Chondrocyte (in vitro differentiated cells): ENCODE results near the gene GK. TPM values are rescaled to one million over a fixed set of nuclear protein-coding genes. Genes with fewer than 3 reads are reported as not detected.
"Not testable (repeated sequence)": the region's sequence is repeated elsewhere in the genome, so short reads cannot be mapped to it uniquely, and the experiment has no call there.

Experiments
- DNase-seq: peaks from one replicate; pipeline ENCODE4 v3.0.0; 2021; ENCODE audit warnings: mixed read lengths, low spot score
- H3K27ac Mint-ChIP-seq: one replicate; pipeline ENCODE4 v1.8.0; 2021; ENCODE audit warnings: mild to moderate bottlenecking, moderate library complexity, mixed read lengths; ENCODE audit not compliant: unreplicated experiment
- H3K27me3 Mint-ChIP-seq: 2 replicates; pipeline ENCODE4 v1.8.0; 2021; ENCODE audit warnings: low read depth, mixed read lengths
- H3K36me3 Mint-ChIP-seq: 2 replicates; pipeline ENCODE4 v1.8.0; 2021; ENCODE audit warnings: low read depth, mixed read lengths
- H3K4me1 Mint-ChIP-seq: 2 replicates; pipeline ENCODE4 v1.8.0; 2021; ENCODE audit warnings: low read depth, mild to moderate bottlenecking, mixed read lengths
- H3K4me3 Mint-ChIP-seq: one replicate; pipeline ENCODE4 v1.8.0; 2021; ENCODE audit warnings: mild to moderate bottlenecking, moderate library complexity, mixed read lengths; ENCODE audit not compliant: unreplicated experiment
- H3K9me3 Mint-ChIP-seq: 2 replicates; pipeline ENCODE4 v1.8.0; 2021; ENCODE audit warnings: low read depth, mixed read lengths
- CTCF ChIP-seq: fragments of 200-600 bp; sonication (generic); IDR thresholded peaks from 2 replicates; pipeline ENCODE4 v1.5.0; 2021; ENCODE audit warnings: antibody characterized with exemption, mild to moderate bottlenecking, moderate library complexity
- total RNA-seq: library from RNA; stranded (reverse); gene quantifications from 3 replicates; pipeline ENCODE4 v1.2.1, GENCODE V29; 2021

GK gene
- total RNA-seq, 1 donor from 2014 or later: 3.4 TPM

GRCh38 chrX:30642642-30643041 lies 10.6 kb upstream of the GK start:
- Mint-ChIP-seq H3K4me3 (no peak overlapping the region), H3K4me1 (no peaks in the 10 kb centered on the region), H3K9me3 (no peaks in the 10 kb centered on the region), H3K27ac (no peak overlapping the region), H3K27me3 (no peaks in the 10 kb centered on the region), H3K36me3 (no peaks in the 10 kb centered on the region)
- no peak for DNase-seq
- no peak for TF ChIP-seq CTCF

- no peak for TF ChIP-seq CTCF
- no peaks in the 10 kb centered on the region for H3K4me1 Mint-ChIP-seq
- no peaks in the 10 kb centered on the region for H3K9me3 Mint-ChIP-seq
- no peak overlapping the region for H3K27ac Mint-ChIP-seq
- no peak overlapping the region for H3K4me3 Mint-ChIP-seq
- H3K27me3 Mint-ChIP-seq: no peaks in the 10 kb centered on the region
- no peaks in the 10 kb centered on the region for H3K36me3 Mint-ChIP-seq
- DNase-seq: no peak
Measured at GRCh38 chrX:30643313-30643821, 9.9 kb upstream of the GK start.

- no peak for DNase-seq
- Mint-ChIP-seq H3K9me3 (no peaks in the 10 kb centered on the region), H3K4me1 (peaks cover 12% of the 10 kb centered on the region), H3K36me3 (no peaks in the 10 kb centered on the region), H3K4me3 (no peak overlapping the region), H3K27ac (no peak overlapping the region), H3K27me3 (no peaks in the 10 kb centered on the region)
- no peak for TF ChIP-seq CTCF
Measured at GRCh38 chrX:30649859-30650258, 3.4 kb upstream of the GK start.

- H3K4me1 Mint-ChIP-seq: peaks cover 12% of the 10 kb centered on the region
- H3K36me3 Mint-ChIP-seq: no peaks in the 10 kb centered on the region
- peak overlapping the region; percentile 80 for H3K27ac Mint-ChIP-seq
- peak overlapping the region; percentile 87 for H3K4me3 Mint-ChIP-seq
- H3K27me3 Mint-ChIP-seq: no peaks in the 10 kb centered on the region
- peak; percentile 99 for DNase-seq
- H3K9me3 Mint-ChIP-seq: no peaks in the 10 kb centered on the region
- no peak for TF ChIP-seq CTCF
Measured at GRCh38 chrX:30652527-30653414, 452 bp upstream of the GK start.

- peaks cover 14% of the 10 kb centered on the region for H3K4me1 Mint-ChIP-seq
- H3K36me3 Mint-ChIP-seq, DNase-seq, H3K9me3 Mint-ChIP-seq, H3K27me3 Mint-ChIP-seq, H3K4me3 Mint-ChIP-seq, H3K27ac Mint-ChIP-seq: not testable (repeated sequence)
Measured at GRCh38 chrX:30654386-30654785, 1.2 kb downstream of the GK start.
